GM12878 (cell line): ENCODE data around the gene KCNJ10. TPM values are rescaled to one million over a fixed set of nuclear protein-coding genes. Genes with fewer than 3 reads are reported as not detected.

Experiments used
- ATAC-seq: fragments of 200-7000 bp; cut with Tn5 transposase; 3 replicates; pipeline ENCODE4 v1.9.1; 2020; ENCODE audit warnings: mild to moderate bottlenecking, moderate library complexity
- BruUV-seq: library from RNA; stranded (reverse); fragments of 400-500 nt; replicated peaks from 2 replicates; lab custom pipeline; 2021; lab: Mats Ljungman, UMichigan
- CTCF ChIA-PET: fragments of 300-600 bp; sonication (Branson Sonifier 250); formaldehyde crosslinking; extraction: SDS; loops from one replicate; lab custom pipeline; 2021; ENCODE audit warnings: inconsistent platforms; lab: Yijun Ruan, JAX
- POLR2A ChIA-PET: fragments of 350-600 bp; formaldehyde crosslinking; extraction: SDS; loops from one replicate; lab custom pipeline; 2021; ENCODE audit warnings: inconsistent platforms; lab: Charles Lee
- RAD21 ChIA-PET: fragments of 300-600 bp; sonication (Branson Sonifier 250); formaldehyde crosslinking; loops from one replicate; lab custom pipeline; 2023; ENCODE audit warnings: antibody characterized with exemption; ENCODE audit not compliant: unreplicated experiment; lab: Charles Lee
- SMC1A ChIA-PET: fragments of 300-600 bp; sonication (Branson Sonifier 250); formaldehyde crosslinking; loops from one replicate; lab custom pipeline; 2023; ENCODE audit not compliant: unreplicated experiment, uncharacterized antibody; lab: Charles Lee
- DNase-seq: peaks from one replicate; pipeline ENCODE4 v3.0.0-alpha.2; 2011; ENCODE audit warnings: low read depth, low spot score
- FAIRE-seq: peaks from 3 replicates; lab custom pipeline; 2011; peaks lifted over from hg19 to GRCh38; lab: Jason Lieb, UNC
- H2AFZ ChIP-seq: 2 replicates; pipeline ENCODE4 v1.6.0; 2011; ENCODE audit warnings: low read depth, low read length, control low read depth; ENCODE audit not compliant: control insufficient read depth
- H3K27ac ChIP-seq: 2 replicates; pipeline ENCODE4 v1.5.1; 2011; ENCODE audit warnings: control low read depth; ENCODE audit not compliant: control insufficient read depth, insufficient read depth
- H3K27me3 ChIP-seq, 2 experiments: replicated peaks in 1 of 2; 2 replicates each; pipeline versions ENCODE4 v1.6.0 to v1.6.1; 2011; ENCODE audit warnings: low read length in 1 of 2; ENCODE audit not compliant: control insufficient read depth in 2 of 2, insufficient read depth in 2 of 2
- H3K36me3 ChIP-seq, 2 experiments: 2 replicates each; pipeline ENCODE4 v1.5.1; 2011; ENCODE audit warnings: low read length in 1 of 2; ENCODE audit not compliant: control insufficient read depth in 2 of 2, insufficient read depth in 2 of 2
- H3K4me1 ChIP-seq: 2 replicates; pipeline ENCODE4 v1.6.1; 2011; ENCODE audit warnings: mild to moderate bottlenecking, low read length, moderate library complexity, mixed read lengths; ENCODE audit not compliant: control insufficient read depth, insufficient read depth
- H3K4me2 ChIP-seq: 2 replicates; pipeline ENCODE4 v1.6.0; 2011; ENCODE audit warnings: control low read depth; ENCODE audit not compliant: control insufficient read depth, insufficient read depth
- H3K4me3 ChIP-seq: fragments of 200-600 bp; sonication (generic); 2 replicates; pipeline ENCODE4 v1.5.1; 2016
- H3K79me2 ChIP-seq: 2 replicates; pipeline ENCODE4 v1.6.0; 2011; ENCODE audit warnings: low read length; ENCODE audit not compliant: control insufficient read depth, insufficient read depth
- H3K9ac ChIP-seq: 2 replicates; pipeline ENCODE4 v1.8.0; 2011; ENCODE audit warnings: low read length, control low read depth, mixed read lengths; ENCODE audit not compliant: control insufficient read depth, insufficient read depth
- H3K9me3 ChIP-seq: replicated peaks from 3 replicates; pipeline ENCODE4 v1.5.1; 2011; ENCODE audit warnings: mild to moderate bottlenecking, low read length; ENCODE audit not compliant: control insufficient read depth, insufficient read depth
- H4K20me1 ChIP-seq: 2 replicates; pipeline ENCODE4 v1.6.0; 2011; ENCODE audit not compliant: control insufficient read depth, insufficient read depth
- CBX5 ChIP-seq: sonication (generic); IDR thresholded peaks from 2 replicates; pipeline ENCODE4 v1.6.1; 2016; ENCODE audit warnings: low read depth, moderate library complexity, mild to moderate bottlenecking, inconsistent platforms
- FOS ChIP-seq: IDR thresholded peaks from 3 replicates; pipeline ENCODE4 v1.6.1; 2011; ENCODE audit warnings: borderline replicate concordance; ENCODE audit not compliant: insufficient read length; ENCODE audit errors: extremely low read depth
- HSF1 ChIP-seq: fragments of 150-350 bp; IDR thresholded peaks from 2 replicates; pipeline ENCODE4 v1.6.1; 2014; ENCODE audit warnings: mild to moderate bottlenecking, low read depth, low read length
- KDM1A ChIP-seq: fragments of 200-600 bp; sonication (generic); IDR thresholded peaks from 2 replicates; pipeline ENCODE4 v1.6.1; 2016; ENCODE audit warnings: borderline replicate concordance
- LARP7 ChIP-seq: fragments of 450-650 bp; IDR thresholded peaks from 2 replicates; pipeline ENCODE4 v1.6.1; 2017; ENCODE audit warnings: mild to moderate bottlenecking
- NFXL1 ChIP-seq: fragments of 450-650 bp; IDR thresholded peaks from 2 replicates; pipeline ENCODE4 v1.6.1; 2017; ENCODE audit warnings: antibody characterized with exemption, mild to moderate bottlenecking, borderline replicate concordance
- YY1 ChIP-seq: IDR thresholded peaks from 2 replicates; pipeline ENCODE4 v1.6.1; 2011; ENCODE audit warnings: low read depth, mild to moderate bottlenecking, low read length
- ZZZ3 ChIP-seq: IDR thresholded peaks from 2 replicates; pipeline ENCODE4 v1.6.1; 2011; ENCODE audit warnings: low read depth; ENCODE audit not compliant: control insufficient read depth, insufficient read length
- WGBS: methylation state at CpG from one replicate; pipeline ENCODE4 v1.1.6; 2016; ENCODE audit warnings: low lambda C conversion rate; ENCODE audit not compliant: insufficient replicate concordance, insufficient coverage; ENCODE audit errors: missing lambda C conversion rate; 5-methylcytosine and 5-hydroxymethylcytosine counted together
- in situ Hi-C: fragments of 300-500 bp; cut with MboI; formaldehyde crosslinking; loops from 9 replicates; pipeline ENCODE4 v1.14.3; 2018; ENCODE audit warnings: mixed read lengths
- intact Hi-C: fragments of 100-400 bp; cut with micrococcal nuclease; formaldehyde crosslinking; loops from one replicate; pipeline ENCODE4 v1.14.2; 2022; ENCODE audit not compliant: unreplicated experiment
- polyA plus RNA-seq, 11 experiments: library from polyadenylated mRNA; depleted of rRNA in 4 of 11; unstranded in 6 of 11; stranded (reverse) in 5 of 11; fragments of >200 nt; fragmentation: Nextera tagmentation in 4 of 11; fragmentation: Illumina TruSeq in 1 of 11; extraction: Ambion mirVana in 4 of 11; extraction: Trizol in 1 of 11; gene quantifications; 1 replicate in 1 of 11; 2 replicates in 10 of 11; pipeline versions ENCODE4 v1.2.1 to v1.2.3, GENCODE V29; 2011 to 2016; ENCODE audit warnings: inconsistent platforms in 2 of 11, missing spikeins in 2 of 11, low read depth in 1 of 11
- total RNA-seq, 4 experiments: library from RNA; depleted of rRNA in 3 of 4; stranded (reverse); fragments of >200 nt in 3 of 4; fragmentation: Illumina TruSeq in 1 of 4; extraction: Trizol in 1 of 4; gene quantifications; 2 replicates each; pipeline versions ENCODE4 v1.2.1 to v1.2.3, GENCODE V29; 2013 to 2021
- TF ChIP-seq, protein P1 (sequence below): fragments of 450-650 bp; formaldehyde crosslinking; IDR thresholded peaks from 2 replicates; pipeline ENCODE4 v1.4.0; 2022; ENCODE audit warnings: mild to moderate bottlenecking, moderate library complexity

Gene KCNJ10
- total and polyA plus RNA-seq, 10 of the 15 experiments (the other 5 are each of a cell fraction or from before 2014, with no cell fraction given) = 0.01 to 0.29 (median 0.09) TPM; not detected in 2

- POLR2A ChIA-PET = no interaction called here
- H3K4me2 ChIP-seq = no peak overlapping the region
- H2AFZ ChIP-seq = no peak overlapping the region
- no peak overlapping the region for H3K4me3 ChIP-seq
- in situ Hi-C loops = no loop called here
- intact Hi-C loops = no loop called here
- SMC1A ChIA-PET = interaction anchor here (1.2 kb wide), 1 partner anchor 191 kb away, joined by 3 read pairs; no protein-coding TSS in a partner anchor
- DNase-seq (no peak), ATAC-seq (no peak), FAIRE-seq (no peak)
- H3K4me1 ChIP-seq = no peaks in the 10 kb centered on the region
- H3K36me3 ChIP-seq = no peaks in the 10 kb centered on the region
- no TSS peak for BruUV-seq
- H3K27me3 ChIP-seq = peaks cover 0 to 2% of the 10 kb centered on the region in 2 experiments; a peak in 1 of 4 replicates
- WGBS = 29% methylated on average over 3 of the region's 3 CpGs
- CTCF ChIA-PET = interaction anchor here (3.2 kb wide), 1 partner anchor 17 kb away, joined by 27 read pairs; no protein-coding TSS in a partner anchor
- no peak for TF ChIP-seq HSF1
- no peak for TF ChIP-seq KDM1A
- H3K27ac ChIP-seq = no peak overlapping the region
- no peaks in the 10 kb centered on the region for H4K20me1 ChIP-seq
- RAD21 ChIA-PET = interaction anchor here (2.0 kb wide), 1 partner anchor 18 kb away, joined by 4 read pairs; no protein-coding TSS in a partner anchor
- no peaks in the 10 kb centered on the region for H3K79me2 ChIP-seq
- H3K9ac ChIP-seq = no peak overlapping the region
- no peaks in the 10 kb centered on the region for H3K9me3 ChIP-seq
These were observed 80.4 kb downstream of the KCNJ10 start for GRCh38 chr1:159989581-159989980.

- SMC1A ChIA-PET = no interaction called here
- no TSS peak for BruUV-seq
- TF ChIP-seq LARP7 (no peak), ZZZ3 (no peak), NFXL1 (no peak), YY1 (no peak), FOS (no peak), CBX5 (no peak)
- TF ChIP-seq, protein P1, sequence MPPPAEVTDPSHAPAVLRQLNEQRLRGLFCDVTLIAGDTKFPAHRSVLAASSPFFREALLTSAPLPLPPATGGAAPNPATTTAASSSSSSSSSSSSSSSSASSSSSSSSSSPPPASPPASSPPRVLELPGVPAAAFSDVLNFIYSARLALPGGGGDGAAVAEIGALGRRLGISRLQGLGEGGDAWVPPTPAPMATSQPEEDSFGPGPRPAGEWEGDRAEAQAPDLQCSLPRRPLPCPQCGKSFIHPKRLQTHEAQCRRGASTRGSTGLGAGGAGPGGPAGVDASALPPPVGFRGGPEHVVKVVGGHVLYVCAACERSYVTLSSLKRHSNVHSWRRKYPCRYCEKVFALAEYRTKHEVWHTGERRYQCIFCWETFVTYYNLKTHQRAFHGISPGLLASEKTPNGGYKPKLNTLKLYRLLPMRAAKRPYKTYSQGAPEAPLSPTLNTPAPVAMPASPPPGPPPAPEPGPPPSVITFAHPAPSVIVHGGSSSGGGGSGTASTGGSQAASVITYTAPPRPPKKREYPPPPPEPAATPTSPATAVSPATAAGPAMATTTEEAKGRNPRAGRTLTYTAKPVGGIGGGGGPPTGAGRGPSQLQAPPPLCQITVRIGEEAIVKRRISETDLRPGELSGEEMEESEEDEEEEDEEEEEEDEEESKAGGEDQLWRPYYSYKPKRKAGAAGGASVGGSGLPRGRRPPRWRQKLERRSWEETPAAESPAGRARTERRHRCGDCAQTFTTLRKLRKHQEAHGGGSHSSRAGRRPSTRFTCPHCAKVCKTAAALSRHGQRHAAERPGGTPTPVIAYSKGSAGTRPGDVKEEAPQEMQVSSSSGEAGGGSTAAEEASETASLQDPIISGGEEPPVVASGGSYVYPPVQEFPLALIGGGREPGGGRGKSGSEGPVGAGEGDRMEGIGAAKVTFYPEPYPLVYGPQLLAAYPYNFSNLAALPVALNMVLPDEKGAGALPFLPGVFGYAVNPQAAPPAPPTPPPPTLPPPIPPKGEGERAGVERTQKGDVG (CRISPR knock-in tag) = no peak
These were observed 82.0 kb downstream of the KCNJ10 start for GRCh38 chr1:159988006-159988405.

More at GRCh38 chr1:159988006-159988405, 82.0 kb downstream of the KCNJ10 start:
- no peaks in the 10 kb centered on the region for H3K9me3 ChIP-seq
- intact Hi-C loops = no loop called here
- H4K20me1 ChIP-seq = no peaks in the 10 kb centered on the region
- H3K4me3 ChIP-seq = no peak overlapping the region
- ChIA-PET RAD21 (no interaction called here), POLR2A (no interaction called here), CTCF (interaction anchor here (3.2 kb wide), 1 partner anchor 19 kb away, joined by 27 read pairs; no protein-coding TSS in a partner anchor)
- H2AFZ ChIP-seq = no peak overlapping the region
- H3K4me1 ChIP-seq = no peaks in the 10 kb centered on the region
- no peak overlapping the region for H3K27ac ChIP-seq
- in situ Hi-C loops = no loop called here
- ATAC-seq = no peak
- no peak for FAIRE-seq
- no peaks in the 10 kb centered on the region for H3K79me2 ChIP-seq
- peaks cover 0 to 2% of the 10 kb centered on the region in 2 experiments; a peak in 1 of 4 replicates for H3K27me3 ChIP-seq
- no peak overlapping the region for H3K4me2 ChIP-seq
- no peak for DNase-seq
- no peaks in the 10 kb centered on the region for H3K36me3 ChIP-seq
- no peak overlapping the region for H3K9ac ChIP-seq
- 0% methylated on average over 1 of the region's 1 CpG for WGBS
